GM12878 (cell line): ENCODE data around the gene TMEM45A. TPM values are rescaled to one million over a fixed set of nuclear protein-coding genes. Genes with fewer than 3 reads are reported as not detected.

Experiments used
- BRCA1 ChIP-seq: IDR thresholded peaks from 2 replicates; pipeline ENCODE4 v1.6.1; 2011; ENCODE audit warnings: low read depth, low read length, improper control_type of control experiment
- IKZF2 ChIP-seq, 2 experiments: fragments of 450-650 bp; IDR thresholded peaks; 2 replicates each; pipeline ENCODE4 v1.6.1; 2017; ENCODE audit warnings: mild to moderate bottlenecking in 2 of 2, moderate library complexity in 2 of 2
- MEF2A ChIP-seq: IDR thresholded peaks from 2 replicates; pipeline ENCODE4 v1.6.1; 2011; ENCODE audit warnings: low read depth, mild to moderate bottlenecking, low read length, moderate library complexity; ENCODE audit not compliant: insufficient read depth
- TCF3 ChIP-seq: IDR thresholded peaks from 2 replicates; pipeline ENCODE4 v1.6.1; 2012; ENCODE audit warnings: low read depth, mild to moderate bottlenecking, low read length, borderline replicate concordance; ENCODE audit not compliant: insufficient read depth
- polyA plus RNA-seq, 11 experiments: library from polyadenylated mRNA; depleted of rRNA in 4 of 11; unstranded in 6 of 11; stranded (reverse) in 5 of 11; fragments of >200 nt; fragmentation: Nextera tagmentation in 4 of 11; fragmentation: Illumina TruSeq in 1 of 11; extraction: Ambion mirVana in 4 of 11; extraction: Trizol in 1 of 11; gene quantifications; 1 replicate in 1 of 11; 2 replicates in 10 of 11; pipeline versions ENCODE4 v1.2.1 to v1.2.3, GENCODE V29; 2011 to 2016; ENCODE audit warnings: inconsistent platforms in 2 of 11, missing spikeins in 2 of 11, low read depth in 1 of 11
- total RNA-seq, 4 experiments: library from RNA; depleted of rRNA in 3 of 4; stranded (reverse); fragments of >200 nt in 3 of 4; fragmentation: Illumina TruSeq in 1 of 4; extraction: Trizol in 1 of 4; gene quantifications; 2 replicates each; pipeline versions ENCODE4 v1.2.1 to v1.2.3, GENCODE V29; 2013 to 2021
- TF ChIP-seq, protein P1 (sequence below): IDR thresholded peaks from 2 replicates; pipeline ENCODE4 v1.6.1; 2012; ENCODE audit warnings: low read length, inconsistent platforms
- TF ChIP-seq, protein P2 (sequence below): IDR thresholded peaks from 2 replicates; pipeline ENCODE4 v1.6.1; 2012; ENCODE audit warnings: mild to moderate bottlenecking, low read depth, low read length

Gene TMEM45A
- total and polyA plus RNA-seq, 10 of the 15 experiments (the other 5 are each of a cell fraction or from before 2014, with no cell fraction given), result 0.34 to 5.3 (median 0.83) TPM

- TF ChIP-seq TCF3 (no peak), IKZF2 (IDR thresholded peaks at IDR 0.05) (no peak), MEF2A (0 out of 2 replicates have a peak, but pooled peaks have one; percentile 5), BRCA1 (no peak)
- TF ChIP-seq, protein P1, sequence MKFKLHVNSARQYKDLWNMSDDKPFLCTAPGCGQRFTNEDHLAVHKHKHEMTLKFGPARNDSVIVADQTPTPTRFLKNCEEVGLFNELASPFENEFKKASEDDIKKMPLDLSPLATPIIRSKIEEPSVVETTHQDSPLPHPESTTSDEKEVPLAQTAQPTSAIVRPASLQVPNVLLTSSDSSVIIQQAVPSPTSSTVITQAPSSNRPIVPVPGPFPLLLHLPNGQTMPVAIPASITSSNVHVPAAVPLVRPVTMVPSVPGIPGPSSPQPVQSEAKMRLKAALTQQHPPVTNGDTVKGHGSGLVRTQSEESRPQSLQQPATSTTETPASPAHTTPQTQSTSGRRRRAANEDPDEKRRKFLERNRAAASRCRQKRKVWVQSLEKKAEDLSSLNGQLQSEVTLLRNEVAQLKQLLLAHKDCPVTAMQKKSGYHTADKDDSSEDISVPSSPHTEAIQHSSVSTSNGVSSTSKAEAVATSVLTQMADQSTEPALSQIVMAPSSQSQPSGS, result 0 out of 2 replicates have a peak, but pooled peaks have one; percentile 17
- TF ChIP-seq, protein P2, sequence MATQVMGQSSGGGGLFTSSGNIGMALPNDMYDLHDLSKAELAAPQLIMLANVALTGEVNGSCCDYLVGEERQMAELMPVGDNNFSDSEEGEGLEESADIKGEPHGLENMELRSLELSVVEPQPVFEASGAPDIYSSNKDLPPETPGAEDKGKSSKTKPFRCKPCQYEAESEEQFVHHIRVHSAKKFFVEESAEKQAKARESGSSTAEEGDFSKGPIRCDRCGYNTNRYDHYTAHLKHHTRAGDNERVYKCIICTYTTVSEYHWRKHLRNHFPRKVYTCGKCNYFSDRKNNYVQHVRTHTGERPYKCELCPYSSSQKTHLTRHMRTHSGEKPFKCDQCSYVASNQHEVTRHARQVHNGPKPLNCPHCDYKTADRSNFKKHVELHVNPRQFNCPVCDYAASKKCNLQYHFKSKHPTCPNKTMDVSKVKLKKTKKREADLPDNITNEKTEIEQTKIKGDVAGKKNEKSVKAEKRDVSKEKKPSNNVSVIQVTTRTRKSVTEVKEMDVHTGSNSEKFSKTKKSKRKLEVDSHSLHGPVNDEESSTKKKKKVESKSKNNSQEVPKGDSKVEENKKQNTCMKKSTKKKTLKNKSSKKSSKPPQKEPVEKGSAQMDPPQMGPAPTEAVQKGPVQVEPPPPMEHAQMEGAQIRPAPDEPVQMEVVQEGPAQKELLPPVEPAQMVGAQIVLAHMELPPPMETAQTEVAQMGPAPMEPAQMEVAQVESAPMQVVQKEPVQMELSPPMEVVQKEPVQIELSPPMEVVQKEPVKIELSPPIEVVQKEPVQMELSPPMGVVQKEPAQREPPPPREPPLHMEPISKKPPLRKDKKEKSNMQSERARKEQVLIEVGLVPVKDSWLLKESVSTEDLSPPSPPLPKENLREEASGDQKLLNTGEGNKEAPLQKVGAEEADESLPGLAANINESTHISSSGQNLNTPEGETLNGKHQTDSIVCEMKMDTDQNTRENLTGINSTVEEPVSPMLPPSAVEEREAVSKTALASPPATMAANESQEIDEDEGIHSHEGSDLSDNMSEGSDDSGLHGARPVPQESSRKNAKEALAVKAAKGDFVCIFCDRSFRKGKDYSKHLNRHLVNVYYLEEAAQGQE, result no peak
These were observed 110.4 kb downstream of the TMEM45A start (continued) for GRCh38 chr3:100602506-100603444.
